ENCODE measurements around the gene CTDSP1.
A peak's percentile ranks its signal among the peaks of the same experiment; 100 is the strongest.

CTDSP1 gene

DNA sequence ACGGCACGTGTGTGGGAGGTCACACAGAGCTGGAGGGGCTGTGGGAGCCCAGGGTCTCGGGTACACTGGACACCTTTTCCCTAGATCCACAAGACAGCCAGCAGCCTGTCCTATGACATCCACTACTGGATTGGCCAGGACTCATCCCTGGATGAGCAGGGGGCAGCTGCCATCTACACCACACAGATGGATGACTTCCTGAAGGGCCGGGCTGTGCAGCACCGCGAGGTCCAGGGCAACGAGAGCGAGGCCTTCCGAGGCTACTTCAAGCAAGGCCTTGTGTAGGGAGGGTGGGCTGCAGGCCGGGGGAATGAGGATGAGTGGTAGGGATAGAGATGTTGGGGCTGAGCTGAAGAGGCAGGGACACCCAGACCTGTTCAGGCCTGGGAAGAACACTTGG, 25.9 kb downstream of the CTDSP1 start:
- DNase-seq (ENCODE audit: low read depth): no peak

DNA sequence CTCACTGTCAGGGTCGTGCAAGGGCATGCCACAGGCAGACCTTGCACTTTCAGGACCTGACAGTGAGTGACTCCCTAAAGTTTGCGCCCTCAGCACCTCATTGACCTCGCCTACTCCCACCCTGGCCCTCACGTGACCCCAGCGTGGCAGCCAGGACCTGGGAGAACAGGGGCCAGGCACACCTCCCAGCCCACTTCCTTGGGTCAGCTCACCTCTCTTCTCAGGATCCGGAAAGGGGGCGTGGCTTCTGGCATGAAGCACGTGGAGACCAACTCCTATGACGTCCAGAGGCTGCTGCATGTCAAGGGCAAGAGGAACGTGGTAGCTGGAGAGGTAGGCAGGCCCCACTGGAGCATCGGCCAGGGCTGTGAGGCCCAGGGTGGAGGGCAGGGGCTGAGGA, 28.1 kb downstream of the CTDSP1 start:
- no peak for DNase-seq (ENCODE audit: low read depth)

DNA sequence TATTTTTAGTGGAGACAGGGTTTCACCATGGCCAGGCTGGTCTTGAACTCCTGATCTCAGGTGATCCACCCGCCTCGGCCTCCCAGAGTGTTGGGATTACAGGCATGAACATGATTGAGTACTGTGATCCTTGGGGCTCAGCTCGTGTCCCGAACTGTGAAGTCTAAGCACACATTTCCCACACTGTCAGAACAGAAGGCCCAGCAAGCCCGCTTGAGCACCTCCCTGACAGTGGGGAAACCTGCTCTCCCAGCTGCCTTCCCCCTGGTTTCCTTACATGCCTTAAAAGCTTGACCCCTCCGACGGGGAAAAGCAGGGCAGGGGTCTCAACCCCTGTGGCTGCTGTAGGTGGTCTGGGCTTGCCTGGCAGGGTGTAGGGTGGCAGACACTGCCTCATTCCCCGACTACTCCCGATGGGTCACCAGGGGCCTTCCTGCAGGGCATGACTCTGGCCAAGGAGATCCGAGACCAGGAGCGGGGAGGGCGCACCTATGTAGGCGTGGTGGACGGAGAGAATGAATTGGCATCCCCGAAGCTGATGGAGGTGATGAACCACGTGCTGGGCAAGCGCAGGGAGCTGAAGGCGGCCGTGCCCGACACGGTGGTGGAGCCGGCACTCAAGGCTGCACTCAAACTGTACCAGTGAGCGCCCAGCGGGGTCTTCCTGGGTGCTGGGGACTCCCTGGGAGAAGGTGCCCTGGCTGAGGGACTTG, 29.3 kb downstream of the CTDSP1 start:
- DNase-seq (ENCODE audit: low read depth): no peak

DNA sequence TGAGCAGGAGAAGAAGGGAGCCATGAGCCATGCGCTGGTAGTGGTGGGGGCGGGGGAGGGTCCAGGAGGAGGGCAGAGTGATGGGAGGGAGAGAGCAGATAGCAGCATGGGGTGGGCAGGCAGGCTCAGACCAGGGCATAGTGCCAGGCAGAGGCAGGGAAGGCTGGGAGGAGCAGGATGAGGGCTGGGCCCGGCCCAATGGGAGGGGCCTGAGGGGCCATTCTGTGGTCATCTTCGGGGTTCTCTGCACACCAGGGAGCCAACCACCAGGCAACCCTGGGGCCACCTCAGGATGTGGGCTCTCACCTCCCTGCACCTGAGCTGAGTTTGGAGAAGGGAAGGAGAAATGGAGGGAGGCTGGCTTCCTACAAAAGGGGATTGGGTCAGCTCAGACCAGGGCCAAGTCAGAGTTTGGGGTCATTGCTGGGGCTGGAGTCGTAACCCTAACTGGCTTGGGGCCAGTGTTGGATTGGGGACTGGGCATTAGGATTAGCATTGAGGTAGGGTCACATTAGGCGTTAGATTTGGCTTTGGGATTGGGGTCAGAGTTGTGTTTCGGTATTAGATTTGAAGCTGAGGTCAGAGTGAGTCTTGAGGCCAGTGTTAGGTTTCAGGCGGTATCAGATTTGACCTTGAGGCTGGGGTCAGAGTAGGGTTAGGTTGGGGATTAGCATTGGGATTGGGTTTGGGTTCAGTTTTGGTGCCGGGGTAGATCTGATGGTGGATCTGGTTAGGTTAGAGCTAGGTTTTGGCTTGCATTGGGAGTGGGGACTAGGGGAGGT, 30.4 kb downstream of the CTDSP1 start:
- no peak for DNase-seq (ENCODE audit: low read depth)

DNA sequence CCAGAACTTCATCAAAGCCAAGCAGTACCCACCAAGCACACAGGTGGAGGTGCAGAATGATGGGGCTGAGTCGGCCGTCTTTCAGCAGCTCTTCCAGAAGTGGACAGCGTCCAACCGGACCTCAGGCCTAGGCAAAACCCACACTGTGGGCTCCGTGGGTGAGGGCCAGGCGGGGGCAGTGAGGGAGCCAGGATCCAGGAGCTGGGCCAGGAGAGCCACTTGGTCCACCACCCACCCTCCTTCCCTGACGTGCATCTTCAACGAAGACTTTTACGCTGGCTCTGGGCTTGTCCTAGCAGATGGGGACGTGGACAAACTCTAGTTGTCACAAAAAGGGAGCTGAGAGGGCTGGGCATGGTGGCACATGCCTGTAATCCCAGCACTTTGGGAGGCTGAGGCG, 31.1 kb downstream of the CTDSP1 start:
- no peak for DNase-seq (ENCODE audit: low read depth)

DNA sequence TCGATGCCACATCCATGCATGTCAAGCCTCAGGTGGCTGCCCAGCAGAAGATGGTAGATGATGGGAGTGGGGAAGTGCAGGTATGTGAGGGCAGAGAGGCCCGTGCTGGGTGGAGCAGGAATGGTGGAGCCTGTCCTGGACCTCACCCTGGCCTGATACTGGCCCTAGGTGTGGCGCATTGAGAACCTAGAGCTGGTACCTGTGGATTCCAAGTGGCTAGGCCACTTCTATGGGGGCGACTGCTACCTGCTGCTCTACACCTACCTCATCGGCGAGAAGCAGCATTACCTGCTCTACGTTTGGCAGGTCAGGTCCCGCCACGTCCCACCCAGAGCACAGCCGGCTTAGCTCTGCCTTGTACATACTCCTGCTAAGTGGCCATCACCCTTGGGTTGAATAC, 32.2 kb downstream of the CTDSP1 start:
- DNase-seq (ENCODE audit: low read depth): no peak

DNA sequence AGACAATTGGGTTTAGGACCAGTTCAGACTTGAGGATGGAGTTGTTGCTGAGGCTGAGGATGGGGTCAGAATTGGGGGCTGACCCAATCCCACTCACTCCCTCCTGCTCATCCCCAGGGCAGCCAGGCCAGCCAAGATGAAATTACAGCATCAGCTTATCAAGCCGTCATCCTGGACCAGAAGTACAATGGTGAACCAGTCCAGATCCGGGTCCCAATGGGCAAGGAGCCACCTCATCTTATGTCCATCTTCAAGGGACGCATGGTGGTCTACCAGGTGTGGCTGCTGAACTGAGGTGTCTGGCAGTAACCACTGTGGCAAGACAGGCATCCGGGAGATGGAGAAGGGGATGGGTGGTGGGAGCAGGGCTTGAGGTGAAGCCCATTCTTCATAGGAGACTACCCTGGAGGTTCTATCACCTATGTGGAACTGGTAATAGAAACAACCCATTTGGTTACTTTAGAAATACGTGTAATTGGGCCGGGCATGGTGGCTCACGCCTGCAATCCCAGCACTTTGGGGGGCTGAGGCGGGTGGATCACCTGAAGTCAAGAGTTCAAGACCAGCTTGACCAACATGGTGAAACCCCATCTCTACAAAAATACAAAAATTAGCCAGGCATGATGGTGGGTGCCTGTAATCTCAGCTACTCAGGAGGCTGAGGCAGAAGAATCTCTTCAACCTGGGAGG, 33.2 kb downstream of the CTDSP1 start:
- no peak for DNase-seq (ENCODE audit: low read depth)

DNA sequence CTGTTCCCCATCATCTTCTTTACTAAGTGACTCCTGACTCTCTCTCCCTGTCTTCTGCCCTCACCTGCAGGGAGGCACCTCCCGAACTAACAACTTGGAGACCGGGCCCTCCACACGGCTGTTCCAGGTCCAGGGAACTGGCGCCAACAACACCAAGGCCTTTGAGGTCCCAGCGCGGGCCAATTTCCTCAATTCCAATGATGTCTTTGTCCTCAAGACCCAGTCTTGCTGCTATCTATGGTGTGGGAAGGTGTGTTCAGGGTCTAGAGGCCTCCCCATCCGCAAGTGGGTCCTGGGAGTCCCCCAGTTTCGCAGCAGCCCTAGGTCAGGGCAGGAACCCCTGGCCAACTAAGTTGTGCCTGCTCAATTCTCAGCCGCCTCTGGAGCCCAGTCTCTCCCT, 34.8 kb downstream of the CTDSP1 start:
- DNase-seq (ENCODE audit: low read depth): no peak

DNA sequence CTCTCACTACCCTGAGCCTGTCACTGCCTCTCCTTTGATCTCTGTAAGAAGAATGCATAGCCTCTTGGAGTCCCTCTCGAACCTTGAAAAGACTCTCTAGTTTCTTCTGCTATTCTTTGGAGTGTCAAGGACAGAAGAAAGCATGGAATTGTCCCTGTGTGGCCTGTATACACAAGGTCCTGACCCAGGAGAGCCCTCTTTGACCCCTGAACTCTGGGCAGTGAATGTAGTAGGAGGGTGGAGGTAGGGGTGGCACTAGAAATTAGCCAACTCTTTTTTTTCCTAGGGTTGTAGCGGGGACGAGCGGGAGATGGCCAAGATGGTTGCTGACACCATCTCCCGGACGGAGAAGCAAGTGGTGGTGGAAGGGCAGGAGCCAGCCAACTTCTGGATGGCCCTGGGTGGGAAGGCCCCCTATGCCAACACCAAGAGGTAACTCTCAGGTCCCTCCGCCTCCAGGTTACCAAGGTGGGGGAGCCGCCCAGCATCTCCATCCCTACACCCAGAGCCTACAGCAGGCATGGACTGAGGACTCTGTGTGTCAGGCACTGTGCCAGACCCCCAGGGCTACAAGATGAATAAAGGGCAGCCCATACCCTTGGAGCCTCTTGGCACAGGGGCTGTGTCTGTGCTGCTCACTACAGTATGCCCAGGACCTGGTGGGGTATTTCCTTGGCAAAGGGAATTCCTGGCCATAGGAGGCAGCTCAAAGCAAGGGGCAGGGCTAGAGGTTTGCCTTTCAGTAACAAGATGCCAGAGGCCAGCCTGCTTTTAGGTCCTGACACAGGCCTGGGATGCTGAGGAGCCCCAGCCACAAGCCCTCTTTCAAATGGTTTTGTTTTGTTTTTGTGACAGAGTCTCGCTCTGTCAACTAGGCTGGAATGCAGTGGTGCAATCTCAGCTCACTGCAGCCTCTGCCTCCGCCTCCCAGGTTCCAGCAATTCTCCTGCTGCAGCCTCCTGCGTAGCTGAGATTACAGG, 35.6 kb downstream of the CTDSP1 start:
- no peak for DNase-seq (ENCODE audit: low read depth)

DNA sequence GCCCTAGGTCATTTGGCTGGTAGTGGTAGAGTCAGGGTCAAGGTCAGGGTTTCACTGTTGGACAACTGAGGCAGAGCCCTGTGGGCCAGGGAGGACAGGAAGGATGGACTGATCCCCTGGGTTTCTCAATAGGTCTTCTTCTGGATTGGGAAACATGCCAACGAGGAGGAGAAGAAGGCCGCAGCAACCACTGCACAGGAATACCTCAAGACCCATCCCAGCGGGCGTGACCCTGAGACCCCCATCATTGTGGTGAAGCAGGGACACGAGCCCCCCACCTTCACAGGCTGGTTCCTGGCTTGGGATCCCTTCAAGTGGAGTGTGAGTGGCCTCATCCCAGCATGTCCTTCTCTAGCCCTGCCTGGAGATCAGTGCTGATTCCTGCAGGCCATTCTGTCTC, 37.3 kb downstream of the CTDSP1 start:
- DNase-seq (ENCODE audit: low read depth): no peak

DNA sequence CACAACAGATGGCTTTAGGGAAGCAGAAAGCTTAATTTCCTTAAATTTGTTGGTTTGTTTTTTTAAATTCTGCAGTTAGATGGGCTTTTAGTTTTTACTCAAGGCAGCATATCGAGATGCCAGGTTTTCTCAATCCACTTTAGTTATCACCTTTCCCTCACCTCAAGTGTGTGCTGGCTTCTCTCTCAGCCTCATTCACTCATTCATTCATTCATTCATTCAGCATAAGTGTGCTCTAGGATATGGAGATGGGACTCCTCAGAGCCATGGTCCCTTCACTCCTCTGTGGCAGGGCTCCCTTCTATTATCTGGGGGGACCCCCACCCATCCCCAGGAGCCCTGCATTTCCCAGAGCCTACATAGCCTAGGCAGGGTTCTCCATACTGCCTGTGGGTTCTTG, 38.3 kb downstream of the CTDSP1 start:
- DNase-seq (ENCODE audit: low read depth): no peak

DNA sequence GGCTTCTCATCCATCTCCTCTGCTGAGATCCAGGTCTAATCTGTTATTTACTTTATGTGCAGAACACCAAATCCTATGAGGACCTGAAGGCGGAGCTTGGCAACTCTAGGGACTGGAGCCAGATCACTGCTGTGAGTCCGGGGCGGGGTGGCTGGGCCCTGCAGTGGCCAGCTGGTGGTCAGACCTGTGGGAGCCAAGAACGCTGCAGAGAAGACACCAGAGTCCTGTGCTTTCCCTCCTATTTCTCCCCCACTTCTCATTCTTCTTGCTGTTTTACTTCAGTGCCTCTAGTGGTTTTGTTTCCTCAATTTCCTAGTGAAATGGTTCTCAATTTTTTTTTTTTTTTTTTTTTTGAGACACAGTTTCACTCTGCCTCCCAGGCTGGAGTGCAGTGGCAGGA, 38.9 kb downstream of the CTDSP1 start:
- peak; percentile 20 for DNase-seq (ENCODE audit: low read depth)

DNA sequence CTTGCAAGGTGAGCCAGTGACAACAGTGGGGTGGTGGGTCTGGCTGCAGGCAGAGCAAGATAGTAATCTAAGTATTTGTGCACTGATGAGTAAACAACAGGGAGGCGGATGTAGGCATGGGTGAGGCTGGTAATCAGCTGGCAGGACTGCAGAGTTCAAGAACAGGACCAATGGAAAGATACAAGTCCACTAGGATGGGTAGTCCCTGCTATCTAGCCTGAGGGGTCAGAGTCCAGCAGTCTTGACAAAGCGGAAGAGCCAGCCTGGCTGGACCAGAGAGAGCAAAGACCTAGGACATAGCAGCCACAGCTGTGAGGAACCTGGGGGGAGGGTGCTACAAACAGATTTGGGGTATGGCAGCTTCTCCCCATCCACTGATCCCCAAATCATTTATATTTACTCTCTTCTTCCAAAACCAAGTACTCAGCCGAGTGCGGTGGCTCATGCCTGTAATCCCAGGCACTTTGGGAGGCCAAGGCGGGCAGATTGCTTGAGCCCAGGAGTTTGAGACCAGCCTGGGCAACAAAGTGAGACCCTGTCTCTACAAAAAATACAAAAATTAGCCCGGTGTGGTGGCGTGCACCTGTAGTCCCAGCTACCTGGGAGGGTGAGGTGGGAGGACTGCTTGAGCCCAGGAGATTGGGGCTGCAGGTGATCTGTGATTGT, 45.2 kb downstream of the CTDSP1 start:
- DNase-seq (ENCODE audit: low read depth): no peak

DNA sequence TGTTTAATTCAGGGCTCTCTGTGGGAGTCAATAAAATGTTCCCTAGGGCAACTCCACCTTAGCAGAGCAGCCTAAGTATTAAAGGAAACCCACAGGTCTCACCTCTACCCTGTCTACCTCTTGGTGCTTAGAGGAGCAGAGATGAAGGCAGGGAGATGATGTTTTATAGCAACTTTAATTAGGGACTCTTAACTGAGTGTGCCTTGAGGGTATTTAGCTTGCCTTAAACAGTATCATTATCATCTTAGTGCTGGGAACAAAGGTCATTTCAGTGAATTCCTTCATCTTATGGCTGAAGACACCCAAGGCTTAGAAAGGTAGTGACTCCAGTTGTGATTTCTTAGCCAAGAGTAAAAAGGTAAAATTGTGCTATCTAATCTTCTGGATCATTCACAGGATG, 45.9 kb downstream of the CTDSP1 start:
- no peak for DNase-seq (ENCODE audit: low read depth)

DNA sequence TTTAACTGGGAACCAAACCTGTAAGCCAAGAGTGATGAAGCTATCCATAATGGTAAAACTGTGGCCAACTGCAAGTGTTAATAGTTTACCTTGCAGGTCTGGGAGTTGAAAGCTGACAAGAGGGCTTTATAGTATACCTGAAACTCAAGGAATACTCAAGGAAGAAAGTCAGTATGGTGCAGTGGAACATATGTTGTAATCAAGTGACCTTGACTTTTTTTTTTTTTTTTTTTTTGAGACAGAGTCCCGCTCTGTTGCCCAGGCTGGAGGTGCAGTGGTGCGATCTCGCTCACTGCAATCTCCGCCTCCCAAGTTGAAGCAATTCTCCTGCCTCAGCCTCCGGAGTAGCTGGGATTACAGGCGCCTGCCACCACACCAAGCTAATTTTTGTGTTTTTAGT, 46.9 kb downstream of the CTDSP1 start:
- no peak for DNase-seq (ENCODE audit: low read depth)

DNA sequence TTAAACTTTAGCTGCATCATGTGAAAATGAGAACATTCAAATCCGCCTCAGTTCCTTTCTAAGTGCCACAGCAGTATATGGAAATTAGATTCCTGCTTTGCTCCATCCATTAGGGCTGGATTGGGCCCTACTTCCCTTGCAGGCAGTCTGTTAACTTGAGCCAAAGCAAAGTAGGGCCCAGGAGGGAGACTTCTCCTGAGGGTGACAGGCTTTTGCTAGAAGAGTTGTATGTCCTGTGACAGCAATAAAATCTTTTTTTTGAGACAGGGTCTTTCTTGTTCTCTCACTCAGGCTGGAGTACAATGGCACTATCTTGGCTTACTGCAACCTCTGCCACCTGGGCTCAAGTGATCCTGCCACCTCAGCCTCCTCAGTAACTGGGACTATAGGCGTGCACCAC, 47.4 kb downstream of the CTDSP1 start:
- DNase-seq (ENCODE audit: low read depth): no peak

DNA sequence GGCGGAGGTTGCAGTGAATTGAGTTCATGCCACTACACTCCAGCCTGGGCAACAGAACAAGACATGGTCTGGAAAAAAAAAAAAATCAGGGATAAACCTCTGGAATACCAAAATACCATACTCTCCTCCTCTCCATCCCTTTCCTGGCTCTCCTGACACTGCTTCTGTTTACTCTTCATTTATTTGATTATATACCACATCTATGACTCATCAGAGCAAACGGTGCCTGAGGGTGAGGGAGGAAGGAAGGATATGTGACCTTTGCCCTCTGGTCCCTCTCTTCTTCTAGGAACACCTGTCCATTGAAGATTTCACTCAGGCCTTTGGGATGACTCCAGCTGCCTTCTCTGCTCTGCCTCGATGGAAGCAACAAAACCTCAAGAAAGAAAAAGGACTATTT, 49.3 kb downstream of the CTDSP1 start:
- peak; percentile 26 for DNase-seq (ENCODE audit: low read depth)

DNA sequence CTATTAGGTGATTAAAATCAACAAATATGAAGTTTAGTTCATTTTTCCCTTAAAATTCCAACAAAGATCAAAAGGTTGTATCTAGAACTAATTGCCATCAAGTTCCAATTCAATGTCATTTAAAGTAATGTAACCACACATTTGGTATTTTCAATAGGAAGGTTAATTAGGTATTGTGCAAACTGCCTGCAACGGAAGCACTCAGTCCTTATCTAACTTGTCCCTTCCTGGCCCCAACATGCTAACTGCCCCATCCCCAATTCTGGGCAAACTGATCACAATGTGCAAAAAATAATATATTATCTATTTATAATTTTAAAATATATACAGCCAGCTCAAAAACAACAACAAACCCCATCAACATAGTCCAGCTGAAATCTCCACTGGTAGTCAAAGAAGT, 52.4 kb downstream of the CTDSP1 start:
- no peak for DNase-seq (ENCODE audit: low read depth)
